GM18868 (cell line): ENCODE results near the gene LCAT.

ENCODE experiments used
- ATAC-seq: cut with Tn5 transposase; IDR thresholded peaks from one replicate; pipeline ENCODE4 v1.9.1; 2021; ENCODE audit warnings: mild to moderate bottlenecking, moderate library complexity; ENCODE audit not compliant: unreplicated experiment

Gene LCAT

GRCh38 chr16:67934306-67935100 is 9.4 kb downstream of the LCAT start:
- ATAC-seq: no peak

GRCh38 chr16:67933805-67934204 is 10.1 kb downstream of the LCAT start:
- no peak for ATAC-seq

DNA sequence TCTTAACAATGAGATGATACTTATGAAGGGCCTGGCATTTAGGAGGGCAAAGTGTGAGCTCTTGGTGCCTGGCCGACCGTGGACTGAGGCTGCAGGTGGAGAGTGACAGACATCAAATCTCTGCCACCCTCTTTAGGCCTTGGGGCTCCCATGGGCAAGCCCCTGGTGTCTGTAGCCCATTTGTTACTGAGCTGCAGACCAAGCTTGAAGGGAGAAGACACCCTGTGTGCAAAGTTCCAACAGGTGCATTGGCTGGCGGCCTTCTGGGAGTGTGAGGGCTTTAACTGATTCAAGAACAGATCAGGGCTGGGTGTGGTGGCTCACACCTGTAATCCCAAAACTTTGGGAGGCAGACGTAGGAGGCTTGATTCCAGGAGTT is 11.5 kb downstream of the LCAT start:
- no peak for ATAC-seq

GRCh38 chr16:67931712-67932461 is 12.0 kb downstream of the LCAT start, which contains the start of gene CTRL:
TSS of gene CTRL (minus strand) at chr16:67931862. CDS start at chr16:67931852, 10 bp downstream.
- no peak for ATAC-seq

GRCh38 chr16:67930678-67931211 is 13.2 kb downstream of the LCAT start:
- ATAC-seq: no peak

GRCh38 chr16:67930191-67930590 is 13.7 kb downstream of the LCAT start:
- ATAC-seq: no peak

DNA sequence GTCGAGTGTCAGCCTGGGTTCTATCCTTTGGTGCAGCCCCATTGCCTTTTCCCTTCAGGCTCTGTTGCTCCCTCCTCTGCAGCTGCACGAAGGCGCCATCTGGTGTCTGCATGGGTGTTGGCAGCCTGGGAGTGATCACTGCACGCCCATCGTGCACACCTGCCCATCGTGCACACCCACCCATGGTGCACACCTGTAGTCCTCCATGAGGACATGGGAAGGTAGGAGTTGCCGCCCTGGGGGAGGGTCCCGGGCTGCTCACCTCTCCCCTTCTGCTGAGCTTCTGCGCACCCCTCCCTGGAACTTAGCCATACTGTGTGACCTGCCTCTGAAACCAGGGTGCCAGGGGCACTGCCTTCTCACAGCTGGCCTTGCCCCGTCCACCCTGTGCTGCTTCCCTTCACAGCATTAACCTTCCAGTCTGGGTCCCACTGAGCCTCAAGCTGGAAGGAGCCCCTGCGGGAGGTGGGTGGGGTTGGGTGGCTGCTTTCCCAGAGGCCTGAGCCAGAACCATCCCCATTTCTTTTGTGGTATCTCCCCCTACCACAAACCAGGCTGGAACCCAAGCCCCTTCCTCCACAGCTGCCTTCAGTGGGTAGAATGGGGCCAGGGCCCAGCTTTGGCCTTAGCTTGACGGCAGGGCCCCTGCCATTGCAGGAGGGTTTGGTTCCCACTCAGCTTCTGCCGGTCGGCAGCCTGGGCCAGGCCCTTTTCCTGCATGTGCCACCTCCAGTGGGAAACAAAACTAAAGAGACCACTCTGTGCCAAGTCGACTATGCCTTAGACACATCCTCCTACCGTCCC is 15.2 kb downstream of the LCAT start:
- no peak for ATAC-seq

GRCh38 chr16:67928147-67928546 is 15.8 kb downstream of the LCAT start:
- no peak for ATAC-seq

GRCh38 chr16:67927131-67927941 is 16.6 kb downstream of the LCAT start:
- no peak for ATAC-seq

DNA sequence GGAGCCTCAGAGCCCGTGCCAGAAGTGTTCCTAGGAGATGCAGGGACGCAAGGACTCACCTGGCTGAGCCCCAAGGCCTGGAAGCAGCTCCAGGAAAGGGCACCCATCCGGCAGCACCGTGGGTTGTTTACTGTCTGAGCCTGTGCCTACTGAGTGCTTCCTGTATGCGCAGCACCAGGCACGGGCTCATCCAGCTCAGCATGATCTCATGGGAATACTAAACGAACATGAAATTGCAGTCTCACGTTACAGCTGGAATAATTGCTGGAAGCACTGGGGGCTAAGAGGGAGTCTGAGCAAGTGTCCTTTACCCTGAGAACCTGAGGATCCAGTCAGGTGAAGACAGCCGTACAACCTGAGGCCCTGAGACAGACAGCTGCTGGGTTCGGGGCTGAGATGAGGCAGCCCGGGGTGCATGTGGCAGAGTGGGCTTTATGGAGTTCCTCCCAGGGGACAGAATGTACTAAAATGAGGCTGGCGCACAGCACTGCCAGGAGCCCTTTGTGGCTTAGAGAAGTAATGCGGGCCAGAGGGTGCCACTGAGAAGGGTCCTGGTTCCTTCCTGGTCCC is 17.7 kb downstream of the LCAT start:
- no peak for ATAC-seq

GRCh38 chr16:67924140-67924906 is 19.6 kb downstream of the LCAT start:
- ATAC-seq: no peak

GRCh38 chr16:67923414-67924116 is 20.4 kb downstream of the LCAT start:
- ATAC-seq: no peak

DNA sequence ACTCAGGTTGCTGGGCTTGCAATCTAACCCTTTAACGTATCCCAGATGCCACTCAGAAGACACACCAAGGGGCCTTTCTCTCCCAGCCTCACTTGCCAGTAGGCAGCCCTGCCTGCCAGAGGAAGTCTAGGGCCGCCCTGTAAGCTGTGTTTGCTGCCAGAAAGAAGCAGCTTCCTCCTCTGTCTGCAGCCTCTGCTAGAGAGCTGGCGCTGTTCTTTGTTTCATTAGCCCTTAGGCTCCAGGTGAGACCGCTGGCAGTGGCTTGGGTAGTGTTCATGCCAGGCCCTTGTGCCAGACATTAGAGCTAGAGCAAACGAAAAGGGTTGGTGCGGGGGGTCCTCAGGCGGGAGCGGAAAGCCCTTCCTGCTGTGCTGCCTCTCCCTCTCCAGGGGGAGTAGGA is 21.2 kb downstream of the LCAT start:
- ATAC-seq: no peak

GRCh38 chr16:67922221-67922620 is 21.7 kb downstream of the LCAT start:
- ATAC-seq: no peak

DNA sequence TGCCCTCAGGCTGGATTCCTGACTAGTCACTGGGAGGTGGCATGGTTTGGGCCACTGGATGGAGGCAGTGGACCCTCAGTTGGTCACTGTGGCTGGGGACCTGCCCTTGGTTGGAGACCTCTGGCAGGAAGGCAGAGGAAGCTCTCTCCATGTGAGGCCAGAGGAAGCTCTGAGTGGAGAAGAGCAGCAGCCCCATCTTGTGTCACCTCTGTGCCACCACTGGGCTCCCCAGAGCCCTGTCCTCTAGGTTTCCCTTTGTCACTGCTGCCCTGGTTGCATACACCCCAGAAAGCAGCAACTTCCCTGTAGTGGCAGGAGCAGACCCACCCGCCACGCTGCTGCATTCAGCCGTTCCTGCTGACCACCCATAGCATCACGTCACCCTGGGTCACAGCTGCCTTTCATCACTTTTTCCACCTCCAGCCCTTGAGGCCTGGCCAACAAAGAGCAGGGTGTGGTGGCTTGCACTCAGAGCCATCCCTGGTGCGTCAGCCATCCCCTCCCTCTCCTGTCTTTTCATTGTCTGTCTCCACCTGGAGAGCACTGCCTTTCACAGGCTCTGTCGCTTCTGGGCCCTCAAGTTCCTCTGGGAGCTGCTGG is 24.2 kb downstream of the LCAT start:
- no peak for ATAC-seq

- no peak for ATAC-seq
Observed at GRCh38 chr16:67917852-67918236, 26.1 kb downstream of the LCAT start.

DNA sequence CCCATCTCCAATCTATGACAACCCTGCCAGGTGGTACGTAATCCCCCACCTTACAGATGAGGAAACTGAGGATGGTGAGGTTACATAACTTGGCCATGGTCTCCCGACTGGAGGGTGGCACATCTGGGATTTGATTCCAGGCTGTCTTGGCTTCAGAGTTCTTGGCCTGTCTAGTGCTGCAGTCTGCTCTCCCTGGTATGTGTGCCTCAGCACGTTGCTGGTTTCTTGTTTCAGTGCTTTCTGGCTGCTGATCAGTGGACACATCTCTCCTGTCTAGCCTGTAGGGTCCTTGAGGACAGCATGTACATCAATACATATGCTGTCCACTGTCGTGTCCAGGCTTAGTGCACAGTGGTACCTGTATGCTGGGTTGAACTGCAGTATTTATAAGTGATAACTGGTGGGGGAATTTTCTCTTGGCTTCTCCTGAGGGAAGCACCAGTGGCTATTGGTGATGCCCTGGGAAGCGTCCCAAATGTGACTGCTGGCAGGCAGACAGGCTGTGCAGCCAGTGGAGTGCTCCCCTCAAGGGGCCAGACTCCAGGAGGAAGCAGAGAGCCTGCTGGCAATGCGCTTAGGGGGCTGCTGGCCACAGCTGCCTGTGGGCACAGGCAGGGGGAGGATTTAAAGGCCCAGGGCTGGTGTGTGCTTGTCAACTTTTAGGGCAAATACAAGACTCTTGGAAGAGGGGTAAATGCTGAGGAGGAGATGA is 26.6 kb downstream of the LCAT start:
- ATAC-seq: no peak
